H9 (cell line): Measurements from ENCODE around the gene CDH4. TPM values are rescaled to one million over a fixed set of nuclear protein-coding genes. Genes with fewer than 3 reads are reported as not detected.

ENCODE experiments used
- DNase-seq: peaks from one replicate; pipeline ENCODE4 v3.0.0-alpha.2; 2017
- H2AFZ ChIP-seq: one replicate; pipeline ENCODE4 v1.6.1; 2013; ENCODE audit warnings: mild to moderate bottlenecking, low read length, control low read depth, moderate library complexity
- H2AK5ac ChIP-seq: 2 replicates; pipeline ENCODE4 v1.6.1; 2013; ENCODE audit warnings: low read length, control low read depth, mixed read lengths; ENCODE audit not compliant: insufficient read length
- H2BK120ac ChIP-seq: one replicate; pipeline ENCODE4 v1.6.1; 2013; ENCODE audit warnings: low read depth, mild to moderate bottlenecking, low read length, control low read depth, inconsistent platforms; ENCODE audit not compliant: poor library complexity, severe bottlenecking
- H2BK12ac ChIP-seq: 2 replicates; pipeline ENCODE4 v1.6.1; 2013; ENCODE audit warnings: low read length, control low read depth, mixed read lengths, low read depth; ENCODE audit not compliant: insufficient read length
- H2BK15ac ChIP-seq: 2 replicates; pipeline ENCODE4 v1.6.1; 2013; ENCODE audit warnings: low read depth, low read length, control low read depth
- H2BK20ac ChIP-seq: one replicate; pipeline ENCODE4 v1.6.1; 2013; ENCODE audit warnings: low read depth, mild to moderate bottlenecking, low read length, control low read depth, inconsistent platforms; ENCODE audit not compliant: poor library complexity, severe bottlenecking
- H2BK5ac ChIP-seq: 2 replicates; pipeline ENCODE4 v1.6.1; 2013; ENCODE audit warnings: low read length, control low read depth, mixed read lengths; ENCODE audit not compliant: insufficient read length
- H3K14ac ChIP-seq: 2 replicates; pipeline ENCODE4 v1.6.1; 2013; ENCODE audit warnings: low read length, control low read depth; ENCODE audit not compliant: insufficient read depth
- H3K18ac ChIP-seq: 2 replicates; pipeline ENCODE4 v1.6.1; 2013; ENCODE audit warnings: low read depth, mild to moderate bottlenecking, mixed read lengths, low read length, control low read depth; ENCODE audit not compliant: insufficient read length
- H3K23ac ChIP-seq: 2 replicates; pipeline ENCODE4 v1.6.1; 2013; ENCODE audit warnings: low read length, control low read depth, mixed read lengths, low read depth; ENCODE audit not compliant: insufficient read length
- H3K23me2 ChIP-seq: 2 replicates; pipeline ENCODE4 v1.6.1; 2013; ENCODE audit warnings: low read depth, mild to moderate bottlenecking, mixed read lengths, low read length, control low read depth; ENCODE audit not compliant: insufficient read length, poor library complexity, severe bottlenecking
- H3K27ac ChIP-seq: 2 replicates; pipeline ENCODE4 v1.5.1; 2013; ENCODE audit warnings: low read length, control low read depth, mixed read lengths, low read depth; ENCODE audit not compliant: insufficient read length
- H3K27me3 ChIP-seq: 2 replicates; pipeline ENCODE4 v1.6.1; 2013; ENCODE audit warnings: low read length, control low read depth, inconsistent platforms; ENCODE audit not compliant: insufficient read depth
- H3K4ac ChIP-seq: 2 replicates; pipeline ENCODE4 v1.6.1; 2013; ENCODE audit warnings: low read depth, mild to moderate bottlenecking, control low read depth, inconsistent platforms, low read length, moderate library complexity
- H3K4me1 ChIP-seq: 2 replicates; pipeline ENCODE4 v1.6.1; 2013; ENCODE audit warnings: low read length, control low read depth, inconsistent platforms; ENCODE audit not compliant: insufficient read depth
- H3K4me2 ChIP-seq: 2 replicates; pipeline ENCODE4 v1.6.1; 2013; ENCODE audit warnings: low read length, control low read depth, mixed read lengths; ENCODE audit not compliant: insufficient read length, insufficient read depth
- H3K56ac ChIP-seq: 2 replicates; pipeline ENCODE4 v1.6.1; 2013; ENCODE audit warnings: low read depth, mild to moderate bottlenecking, mixed read lengths, low read length, control low read depth; ENCODE audit not compliant: insufficient read length
- H3K79me1 ChIP-seq: 2 replicates; pipeline ENCODE4 v1.6.1; 2013; ENCODE audit warnings: low read depth, mild to moderate bottlenecking, moderate library complexity, low read length, control low read depth, inconsistent platforms; ENCODE audit not compliant: insufficient read depth, poor library complexity, severe bottlenecking
- H3K79me2 ChIP-seq: 2 replicates; pipeline ENCODE4 v1.6.1; 2013; ENCODE audit warnings: low read length, control low read depth, inconsistent platforms; ENCODE audit not compliant: insufficient read depth
- H3K9ac ChIP-seq: 2 replicates; pipeline ENCODE4 v1.6.1; 2013; ENCODE audit warnings: low read length, control low read depth, mixed read lengths; ENCODE audit not compliant: insufficient read length; ENCODE audit errors: extremely low read depth
- H3K9me3 ChIP-seq: one replicate; pipeline ENCODE4 v1.6.1; 2013; ENCODE audit warnings: low read depth, low read length, inconsistent platforms; ENCODE audit not compliant: control insufficient read depth
- H3T11ph ChIP-seq: one replicate; pipeline ENCODE4 v1.6.1; 2013; ENCODE audit warnings: mild to moderate bottlenecking, low read length, control low read depth, inconsistent platforms
- H4K20me1 ChIP-seq: one replicate; pipeline ENCODE4 v1.6.1; 2013; ENCODE audit not compliant: control insufficient read depth, insufficient read length, insufficient read depth
- H4K5ac ChIP-seq: 2 replicates; pipeline ENCODE4 v1.6.1; 2013; ENCODE audit warnings: low read depth, mild to moderate bottlenecking, mixed read lengths, low read length, control low read depth; ENCODE audit not compliant: insufficient read length
- H4K8ac ChIP-seq: replicated peaks from 2 replicates; pipeline ENCODE4 v1.6.1; 2013; ENCODE audit warnings: low read length, control low read depth, mixed read lengths, low read depth; ENCODE audit not compliant: insufficient read length
- H4K91ac ChIP-seq: 2 replicates; pipeline ENCODE4 v1.6.1; 2013; ENCODE audit warnings: low read depth, mild to moderate bottlenecking, moderate library complexity, mixed read lengths, low read length, control low read depth; ENCODE audit not compliant: insufficient read length
- H3K27ac Mint-ChIP-seq, 3 experiments: 2 replicates in 2 of 3; 3 replicates in 1 of 3; pipeline ENCODE4 v1.8.0; 2020 to 2021; ENCODE audit warnings: mixed read lengths in 3 of 3, mild to moderate bottlenecking in 1 of 3, moderate library complexity in 1 of 3
- H3K27me3 Mint-ChIP-seq: 2 replicates; pipeline ENCODE4 v1.8.0; 2021; ENCODE audit warnings: low read depth, mild to moderate bottlenecking, moderate library complexity, mixed read lengths
- H3K36me3 Mint-ChIP-seq, 3 experiments: 2 replicates in 2 of 3; 3 replicates in 1 of 3; pipeline ENCODE4 v1.8.0; 2020 to 2021; ENCODE audit warnings: low read depth in 3 of 3, mixed read lengths in 3 of 3; ENCODE audit not compliant: insufficient read depth in 1 of 3
- H3K4me1 Mint-ChIP-seq, 2 experiments: 2 replicates each; pipeline ENCODE4 v1.8.0; 2020; ENCODE audit warnings: mixed read lengths in 2 of 2
- H3K4me3 Mint-ChIP-seq, 2 experiments: 2 replicates in 1 of 2; 3 replicates in 1 of 2; pipeline ENCODE4 v1.8.0; 2020 to 2021; ENCODE audit warnings: mild to moderate bottlenecking in 2 of 2, mixed read lengths in 2 of 2, moderate library complexity in 1 of 2
- H3K9me3 Mint-ChIP-seq, 2 experiments: 2 replicates in 1 of 2; 3 replicates in 1 of 2; pipeline ENCODE4 v1.8.0; 2020; ENCODE audit warnings: mild to moderate bottlenecking in 2 of 2, mixed read lengths in 2 of 2, moderate library complexity in 1 of 2
- WGBS: extraction: QIAGEN DNeasy Blood & Tissue Kit; methylation state at CpG from one replicate; pipeline ENCODE4 v1.1.7; 2013; ENCODE audit warnings: missing lambda C conversion rate, low lambda C conversion rate, mixed read lengths; ENCODE audit not compliant: insufficient read length; ENCODE audit errors: extremely low coverage; 5-methylcytosine and 5-hydroxymethylcytosine counted together
- total RNA-seq: library from RNA; stranded (reverse); gene quantifications from 2 replicates; pipeline ENCODE4 v1.2.1, GENCODE V29; 2021
- TF ChIP-seq, protein P1 (sequence below): fragments of 200-600 bp; sonication (generic); conservative IDR thresholded peaks from 3 replicates; pipeline ENCODE4 v1.8.0; 2021; ENCODE audit warnings: antibody characterized with exemption, mild to moderate bottlenecking

CDH4 gene
- total RNA-seq, 1 experiment from 2014 or later: 3.0 TPM

DNA sequence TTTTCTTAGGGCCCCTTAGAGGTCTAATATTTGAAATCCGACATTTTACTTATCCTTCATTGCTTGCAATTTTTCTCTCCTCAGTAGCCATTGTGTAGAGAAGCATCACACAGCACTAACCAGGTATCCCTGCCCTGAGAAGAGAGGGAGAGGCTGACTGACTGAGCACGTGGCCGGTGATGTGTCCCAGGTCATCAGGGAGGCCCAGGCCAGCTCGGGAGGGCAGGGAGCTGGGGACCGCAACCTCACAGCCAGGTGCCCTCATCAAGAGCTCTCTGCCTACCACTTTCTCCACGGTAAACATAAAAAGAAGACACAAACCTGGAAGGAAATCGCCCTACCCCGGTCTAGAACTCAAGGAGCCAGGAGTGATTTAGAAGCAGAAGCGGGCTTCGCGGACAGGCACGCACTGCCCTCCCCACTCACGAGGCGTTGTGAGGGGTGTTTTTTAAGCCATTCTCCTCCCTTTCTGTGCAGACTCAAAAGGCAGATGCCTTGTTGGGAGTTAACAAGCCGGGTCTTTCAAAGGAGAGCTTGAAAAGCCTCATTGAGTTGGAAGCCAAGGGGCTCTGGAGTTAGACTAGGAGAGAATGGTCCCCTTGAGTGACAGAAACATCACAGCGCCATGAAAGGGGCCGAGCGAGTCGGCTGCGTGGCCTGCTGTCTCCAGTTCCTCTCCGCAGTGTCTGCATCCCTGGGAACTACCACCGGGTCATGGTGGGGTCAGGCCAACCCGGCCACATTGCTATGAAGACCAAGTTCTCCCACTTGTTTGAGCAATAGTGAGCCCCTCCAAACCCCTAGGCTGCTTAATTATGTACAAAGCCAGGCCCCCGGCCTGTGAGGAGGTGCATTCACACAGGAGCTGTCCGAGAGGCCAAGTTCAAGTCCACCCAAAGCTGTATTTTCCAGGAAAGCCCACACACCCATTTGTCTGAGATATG lies 285.4 kb downstream of the CDH4 start:
- Histone ChIP-seq H3K27me3 (no peaks in the 10 kb centered on the region), H2AK5ac (no peak overlapping the region), H3K4ac (no peak overlapping the region), H2BK12ac (no peak overlapping the region), H3K9me3 (no peaks in the 10 kb centered on the region), H3K4me1 (no peaks in the 10 kb centered on the region), H2BK20ac (no peak overlapping the region), H3K23ac (no peak overlapping the region), H2BK120ac (no peak overlapping the region), H4K5ac (no peak overlapping the region), H3T11ph (no peak overlapping the region), H3K79me1 (no peaks in the 10 kb centered on the region), H4K8ac (no peak overlapping the region), H3K56ac (no peak overlapping the region), H4K91ac (no peak overlapping the region), H3K18ac (no peak overlapping the region), H3K79me2 (no peaks in the 10 kb centered on the region), H2BK5ac (no peak overlapping the region), H3K14ac (no peak overlapping the region), H3K27ac (no peak overlapping the region), H2AFZ (no peak overlapping the region), H3K23me2 (no peaks in the 10 kb centered on the region), H3K9ac (no peak overlapping the region), H2BK15ac (no peak overlapping the region), H4K20me1 (no peaks in the 10 kb centered on the region), H3K4me2 (no peak overlapping the region)
- peaks cover 32% of the 10 kb centered on the region for H3K27me3 Mint-ChIP-seq
- H3K4me3 Mint-ChIP-seq: no peak overlapping the region
- no peaks in the 10 kb centered on the region; a peak in 1 of 5 replicates for H3K9me3 Mint-ChIP-seq
- no CpG with 5 or more reads among the region's 25 CpGs for WGBS
- DNase-seq: no peak
- H3K27ac Mint-ChIP-seq: no peak overlapping the region
- peaks cover 2 to 3% of the 10 kb centered on the region in 2 experiments; a peak in 2 of 4 replicates for H3K4me1 Mint-ChIP-seq
- TF ChIP-seq, protein P1, sequence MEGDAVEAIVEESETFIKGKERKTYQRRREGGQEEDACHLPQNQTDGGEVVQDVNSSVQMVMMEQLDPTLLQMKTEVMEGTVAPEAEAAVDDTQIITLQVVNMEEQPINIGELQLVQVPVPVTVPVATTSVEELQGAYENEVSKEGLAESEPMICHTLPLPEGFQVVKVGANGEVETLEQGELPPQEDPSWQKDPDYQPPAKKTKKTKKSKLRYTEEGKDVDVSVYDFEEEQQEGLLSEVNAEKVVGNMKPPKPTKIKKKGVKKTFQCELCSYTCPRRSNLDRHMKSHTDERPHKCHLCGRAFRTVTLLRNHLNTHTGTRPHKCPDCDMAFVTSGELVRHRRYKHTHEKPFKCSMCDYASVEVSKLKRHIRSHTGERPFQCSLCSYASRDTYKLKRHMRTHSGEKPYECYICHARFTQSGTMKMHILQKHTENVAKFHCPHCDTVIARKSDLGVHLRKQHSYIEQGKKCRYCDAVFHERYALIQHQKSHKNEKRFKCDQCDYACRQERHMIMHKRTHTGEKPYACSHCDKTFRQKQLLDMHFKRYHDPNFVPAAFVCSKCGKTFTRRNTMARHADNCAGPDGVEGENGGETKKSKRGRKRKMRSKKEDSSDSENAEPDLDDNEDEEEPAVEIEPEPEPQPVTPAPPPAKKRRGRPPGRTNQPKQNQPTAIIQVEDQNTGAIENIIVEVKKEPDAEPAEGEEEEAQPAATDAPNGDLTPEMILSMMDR: no peak
- peaks cover 0 to 2% (median 0%) of the 10 kb centered on the region in 3 experiments; a peak in 1 of 7 replicates for H3K36me3 Mint-ChIP-seq
